Sigmoid colon (tissue), 4 donors: ENCODE measurements around the gene CDNF.

Experiments
- EP300 ChIP-seq, 4 donors: sonication (generic); formaldehyde crosslinking; IDR thresholded peaks; one replicate each; pipeline ENCODE4 v1.6.1; 2017; ENCODE audit warnings: antibody characterized with exemption in 4 of 4
- POLR2A ChIP-seq, 2 donors: fragments of 450-650 bp; IDR thresholded peaks; one replicate each; pipeline ENCODE4 v1.6.1; 2016; ENCODE audit warnings: antibody characterized with exemption in 2 of 2, mild to moderate bottlenecking in 2 of 2, moderate library complexity in 2 of 2
- POLR2AphosphoS5 ChIP-seq, 4 donors: sonication (generic); formaldehyde crosslinking; IDR thresholded peaks; one replicate each; pipeline ENCODE4 v1.6.1; 2017; ENCODE audit warnings: antibody characterized with exemption in 4 of 4
- TF ChIP-seq, protein P1 (sequence below), 4 experiments: fragments of 450-650 bp in 3 of 4; fragments of 200-600 bp in 1 of 4; IDR thresholded peaks; one replicate each; pipeline ENCODE4 v1.5.1; 2016 to 2019; ENCODE audit warnings: antibody characterized with exemption in 4 of 4, mild to moderate bottlenecking in 3 of 4, moderate library complexity in 2 of 4

DNA sequence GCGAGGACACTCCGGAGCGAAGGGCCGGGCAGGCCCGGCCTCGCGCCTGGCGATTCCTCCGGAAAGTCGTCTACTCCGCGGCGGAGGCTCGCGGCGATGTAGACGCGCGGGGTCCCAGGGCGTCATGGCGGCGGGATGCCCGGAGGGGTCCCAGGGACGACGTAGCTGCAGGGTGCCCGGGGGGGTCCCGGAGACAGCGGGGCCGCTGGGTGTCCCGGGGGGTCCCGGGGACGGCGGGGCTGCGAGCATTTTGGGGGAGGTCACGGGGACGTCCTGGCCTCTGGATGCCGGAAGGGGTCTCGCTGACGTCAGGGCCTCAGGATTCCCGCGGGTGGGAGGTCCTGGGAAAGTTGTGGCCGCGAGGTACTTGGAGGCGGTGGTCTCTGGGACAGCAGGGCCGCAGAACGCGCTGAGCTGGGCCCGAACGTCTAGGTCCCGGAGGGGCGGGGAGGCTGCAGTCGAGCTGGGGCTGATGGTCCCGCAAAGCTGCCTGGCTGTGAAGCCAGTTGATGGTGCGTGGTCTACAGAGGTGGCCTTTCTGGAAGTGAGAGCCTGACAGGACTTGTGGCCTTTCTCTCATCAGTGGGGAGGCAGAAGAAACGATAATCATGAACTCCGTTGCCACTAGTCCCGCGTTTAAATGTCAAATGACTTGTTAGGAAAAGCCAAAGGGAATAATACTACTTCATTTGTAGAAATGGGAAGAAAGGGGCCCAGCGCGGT lies 906 bp upstream of the CDNF start:
- TF ChIP-seq EP300 (IDR thresholded peaks at IDR 0.05): no peak
- TF ChIP-seq, protein P1, sequence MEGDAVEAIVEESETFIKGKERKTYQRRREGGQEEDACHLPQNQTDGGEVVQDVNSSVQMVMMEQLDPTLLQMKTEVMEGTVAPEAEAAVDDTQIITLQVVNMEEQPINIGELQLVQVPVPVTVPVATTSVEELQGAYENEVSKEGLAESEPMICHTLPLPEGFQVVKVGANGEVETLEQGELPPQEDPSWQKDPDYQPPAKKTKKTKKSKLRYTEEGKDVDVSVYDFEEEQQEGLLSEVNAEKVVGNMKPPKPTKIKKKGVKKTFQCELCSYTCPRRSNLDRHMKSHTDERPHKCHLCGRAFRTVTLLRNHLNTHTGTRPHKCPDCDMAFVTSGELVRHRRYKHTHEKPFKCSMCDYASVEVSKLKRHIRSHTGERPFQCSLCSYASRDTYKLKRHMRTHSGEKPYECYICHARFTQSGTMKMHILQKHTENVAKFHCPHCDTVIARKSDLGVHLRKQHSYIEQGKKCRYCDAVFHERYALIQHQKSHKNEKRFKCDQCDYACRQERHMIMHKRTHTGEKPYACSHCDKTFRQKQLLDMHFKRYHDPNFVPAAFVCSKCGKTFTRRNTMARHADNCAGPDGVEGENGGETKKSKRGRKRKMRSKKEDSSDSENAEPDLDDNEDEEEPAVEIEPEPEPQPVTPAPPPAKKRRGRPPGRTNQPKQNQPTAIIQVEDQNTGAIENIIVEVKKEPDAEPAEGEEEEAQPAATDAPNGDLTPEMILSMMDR (IDR thresholded peaks at IDR 0.05): no peak
- TF ChIP-seq POLR2A (IDR thresholded peaks at IDR 0.05): no peak
- no peak for TF ChIP-seq POLR2AphosphoS5 (IDR thresholded peaks at IDR 0.05)
